ENCODE measurements around the gene TMEM255B.

TMEM255B gene

GRCh38 chr13:113838711-113839201 is 79.7 kb downstream of the TMEM255B start:
- DNase-seq: no peak

GRCh38 chr13:113839536-113840204 is 80.6 kb downstream of the TMEM255B start:
- no peak for DNase-seq

GRCh38 chr13:113840541-113841352 is 81.7 kb downstream of the TMEM255B start:
- no peak for DNase-seq

- DNase-seq: no peak
Observed at GRCh38 chr13:113841353-113841650, 82.3 kb downstream of the TMEM255B start.

- no peak for DNase-seq
Observed at GRCh38 chr13:113842336-113843062, 83.5 kb downstream of the TMEM255B start.

- no peak for DNase-seq
Observed at GRCh38 chr13:113843063-113843654, 84.1 kb downstream of the TMEM255B start.

GRCh38 chr13:113843864-113844556 is 85.0 kb downstream of the TMEM255B start:
- no peak for DNase-seq

- no peak for DNase-seq
Observed at GRCh38 chr13:113845055-113845454, 86.0 kb downstream of the TMEM255B start.

- DNase-seq: no peak
Observed at GRCh38 chr13:113845723-113846635, 87.0 kb downstream of the TMEM255B start.

- DNase-seq: no peak
Observed at GRCh38 chr13:113846636-113847318, 87.8 kb downstream of the TMEM255B start.

- DNase-seq: no peak
Observed at GRCh38 chr13:113848020-113848419, 89.0 kb downstream of the TMEM255B start.

- DNase-seq: no peak
Observed at GRCh38 chr13:113848431-113849260, 89.6 kb downstream of the TMEM255B start.

- no peak for DNase-seq
Observed at GRCh38 chr13:113849546-113849945, 90.5 kb downstream of the TMEM255B start.

- no peak for DNase-seq
Observed at GRCh38 chr13:113849981-113850721, 91.1 kb downstream of the TMEM255B start.

GRCh38 chr13:113850722-113851479 is 91.9 kb downstream of the TMEM255B start:
- no peak for DNase-seq

GRCh38 chr13:113851480-113851803 is 92.4 kb downstream of the TMEM255B start:
- no peak for DNase-seq

GRCh38 chr13:113851826-113852535 is 93.0 kb downstream of the TMEM255B start:
- DNase-seq: no peak
